HL-60 (cell line): ENCODE measurements around the gene GET4.

Experiments
- CTCF ChIP-seq: IDR thresholded peaks from one replicate; pipeline ENCODE4 v1.5.1; 2011; ENCODE audit warnings: low read length, control low read depth, inconsistent platforms; ENCODE audit not compliant: insufficient read depth
- GABPA ChIP-seq: IDR thresholded peaks from 2 replicates; pipeline ENCODE4 v1.6.1; 2012; ENCODE audit warnings: low read depth
- POLR2AphosphoS5 ChIP-seq: IDR thresholded peaks from 2 replicates; pipeline ENCODE4 v1.6.1; 2012; ENCODE audit warnings: low read depth
- REST ChIP-seq: IDR thresholded peaks from 2 replicates; pipeline ENCODE4 v1.6.1; 2012; ENCODE audit warnings: low read depth; ENCODE audit not compliant: insufficient replicate concordance

- TF ChIP-seq CTCF = no peak
- no peak for TF ChIP-seq POLR2AphosphoS5
- TF ChIP-seq GABPA = no peak
- no peak for TF ChIP-seq REST
Observed at GRCh38 chr7:926061-927030, 50.0 kb downstream of the GET4 start.
